GM23248 (cell line): ENCODE data around the gene DNAJC1. TPM values are rescaled to one million over a fixed set of nuclear protein-coding genes. Genes with fewer than 3 reads are reported as not detected.

Source experiments
- DNase-seq: peaks from one replicate; pipeline ENCODE4 v3.0.0-alpha.2; 2015
- H2AFZ ChIP-seq: fragments of 200-600 bp; sonication (generic); 2 replicates; pipeline ENCODE4 v1.6.1; 2016; ENCODE audit warnings: antibody characterized with exemption
- H3F3A ChIP-seq: fragments of 200-600 bp; sonication (generic); 2 replicates; pipeline ENCODE4 v1.6.1; 2016; ENCODE audit warnings: mild to moderate bottlenecking, antibody characterized with exemption, mixed run types; ENCODE audit not compliant: insufficient read depth
- H3K27ac ChIP-seq: fragments of 200-600 bp; sonication (generic); 2 replicates; pipeline ENCODE4 v1.5.1; 2016; ENCODE audit warnings: mild to moderate bottlenecking
- H3K27me3 ChIP-seq: fragments of 200-600 bp; sonication (generic); replicated peaks from 2 replicates; pipeline ENCODE4 v1.6.1; 2016; ENCODE audit warnings: mild to moderate bottlenecking; ENCODE audit not compliant: insufficient read depth
- H3K36me3 ChIP-seq: fragments of 200-600 bp; sonication (generic); 2 replicates; pipeline ENCODE4 v1.6.1; 2016; ENCODE audit warnings: low read depth, mild to moderate bottlenecking
- H3K4me1 ChIP-seq: fragments of 200-600 bp; sonication (generic); 2 replicates; pipeline ENCODE4 v1.6.1; 2016; ENCODE audit warnings: mild to moderate bottlenecking; ENCODE audit not compliant: insufficient read depth
- H3K4me2 ChIP-seq: fragments of 200-600 bp; sonication (generic); one replicate; pipeline ENCODE4 v1.6.1; 2016; ENCODE audit warnings: mild to moderate bottlenecking; ENCODE audit not compliant: unreplicated experiment
- H3K4me3 ChIP-seq: fragments of 200-600 bp; sonication (generic); 2 replicates; pipeline ENCODE4 v1.5.1; 2016; ENCODE audit warnings: mild to moderate bottlenecking
- H3K79me2 ChIP-seq: fragments of 200-600 bp; sonication (generic); 2 replicates; pipeline ENCODE4 v1.6.1; 2016; ENCODE audit warnings: mild to moderate bottlenecking; ENCODE audit not compliant: insufficient read depth
- H3K9ac ChIP-seq: fragments of 200-600 bp; sonication (generic); 2 replicates; pipeline ENCODE4 v1.6.1; 2016; ENCODE audit warnings: mild to moderate bottlenecking
- H3K9me2 ChIP-seq: fragments of 200-600 bp; sonication (generic); 2 replicates; pipeline ENCODE4 v1.6.1; 2016; ENCODE audit warnings: mixed run types, mild to moderate bottlenecking, moderate library complexity; ENCODE audit not compliant: insufficient read depth
- H3K9me3 ChIP-seq: fragments of 200-600 bp; sonication (generic); one replicate; pipeline ENCODE4 v1.6.1; 2017; ENCODE audit warnings: low read depth
- H4K20me1 ChIP-seq: fragments of 200-600 bp; sonication (generic); 2 replicates; pipeline ENCODE4 v1.6.0; 2016; ENCODE audit not compliant: insufficient read depth
- EZH2 ChIP-seq: fragments of 200-600 bp; sonication (generic); IDR thresholded peaks from 2 replicates; pipeline ENCODE4 v1.6.1; 2018; ENCODE audit warnings: antibody characterized with exemption, mild to moderate bottlenecking; ENCODE audit not compliant: insufficient read depth, poor library complexity, severe bottlenecking
- EZH2phosphoT487 ChIP-seq: fragments of 200-600 bp; sonication (generic); IDR thresholded peaks from 2 replicates; pipeline ENCODE4 v1.6.1; 2018; ENCODE audit warnings: antibody characterized with exemption, moderate library complexity, mild to moderate bottlenecking, low read depth; ENCODE audit not compliant: insufficient read depth
- WGBS, 2 experiments: methylation state at CpG; one replicate each; pipeline ENCODE4 v1.1.6; 2015 to 2017; ENCODE audit warnings: low lambda C conversion rate in 2 of 2, low coverage in 1 of 2; ENCODE audit errors: missing lambda C conversion rate in 2 of 2; 5-methylcytosine and 5-hydroxymethylcytosine counted together
- in situ Hi-C: fragments of 300-500 bp; cut with MboI; formaldehyde crosslinking; loops from 2 replicates; pipeline ENCODE4 v1.15.0; 2020
- polyA plus RNA-seq: library from polyadenylated mRNA; unstranded; fragments of >200 nt; fragmentation: Nextera tagmentation; extraction: Ambion mirVana; gene quantifications from 2 replicates; pipeline ENCODE4 v1.2.1, GENCODE V29; 2016
- total RNA-seq: library from RNA; depleted of rRNA; stranded (reverse); fragments of >200 nt; shearing (Covaris generic); gene quantifications from 2 replicates; pipeline ENCODE4 v1.2.3, GENCODE V29; 2014

The DNAJC1 gene
- total and polyA plus RNA-seq, 2 experiments from 2014 or later, result 50.9 to 63.9 TPM

GRCh38 chr10:21929070-21929469 is 74.5 kb downstream of the DNAJC1 start:
- Histone ChIP-seq H4K20me1 (no peaks in the 10 kb centered on the region), H3F3A (peaks cover 32% of the 10 kb centered on the region), H3K27ac (no peak overlapping the region), H3K9me3 (no peaks in the 10 kb centered on the region), H3K79me2 (peaks cover 62% of the 10 kb centered on the region), H3K4me2 (no peak overlapping the region), H3K36me3 (no peaks in the 10 kb centered on the region), H3K27me3 (no peaks in the 10 kb centered on the region), H2AFZ (no peak overlapping the region), H3K9me2 (no peaks in the 10 kb centered on the region), H3K4me1 (peaks cover 37% of the 10 kb centered on the region), H3K4me3 (no peak overlapping the region), H3K9ac (no peak overlapping the region)
- no peak for DNase-seq
- WGBS, 2 experiments, result 96 to 100% methylated on average over 2 of the region's 2 CpGs
- in situ Hi-C loops, result loop anchor here (25.0 kb wide), 1 partner anchor 392 kb away; the partner anchor contains the start of genes MLLT10 and SKIDA1
- TF ChIP-seq EZH2phosphoT487 (no peak), EZH2 (no peak)

- Histone ChIP-seq H3K27ac (peak overlapping the region; percentile 60), H3K9me3 (no peaks in the 10 kb centered on the region), H2AFZ (no peak overlapping the region), H3K79me2 (peaks cover 49% of the 10 kb centered on the region), H3K4me1 (peaks cover 37% of the 10 kb centered on the region), H3K9me2 (no peaks in the 10 kb centered on the region), H3K9ac (peak overlapping the region; percentile 25), H3F3A (peaks cover 32% of the 10 kb centered on the region), H3K36me3 (no peaks in the 10 kb centered on the region), H3K4me2 (peak overlapping the region; percentile 82), H4K20me1 (no peaks in the 10 kb centered on the region), H3K27me3 (no peaks in the 10 kb centered on the region), H3K4me3 (peak overlapping the region; percentile 50)
- 73 to 74% methylated on average over 4 of the region's 4 CpGs for WGBS, 2 experiments
- in situ Hi-C loops, result loop anchor here (25.0 kb wide), 1 partner anchor 390 kb away; the partner anchor contains the start of genes MLLT10 and SKIDA1
- DNase-seq, result peak; percentile 63
- TF ChIP-seq EZH2 (no peak), EZH2phosphoT487 (no peak)
Measured at GRCh38 chr10:21927631-21928353, 75.7 kb downstream of the DNAJC1 start.

GRCh38 chr10:21926949-21927348 is 76.6 kb downstream of the DNAJC1 start:
- TF ChIP-seq EZH2phosphoT487, result no peak
- no peak for TF ChIP-seq EZH2
- H3K4me2 ChIP-seq, result peak overlapping the region; percentile 82
- no peaks in the 10 kb centered on the region for H3K9me2 ChIP-seq
- no peak overlapping the region for H2AFZ ChIP-seq
- peaks cover 41% of the 10 kb centered on the region for H3K79me2 ChIP-seq
- H3K27ac ChIP-seq, result peak overlapping the region; percentile 60
- no peaks in the 10 kb centered on the region for H3K36me3 ChIP-seq
- WGBS, 2 experiments, result 0 to 2% methylated on average over 2 of the region's 2 CpGs
- peak; percentile 93 for DNase-seq
- no peaks in the 10 kb centered on the region for H3K27me3 ChIP-seq
- in situ Hi-C loops, result loop anchor here (25.0 kb wide), 1 partner anchor 390 kb away; the partner anchor contains the start of genes MLLT10 and SKIDA1
- peaks cover 37% of the 10 kb centered on the region for H3K4me1 ChIP-seq
- H3F3A ChIP-seq, result peaks cover 32% of the 10 kb centered on the region
- no peaks in the 10 kb centered on the region for H3K9me3 ChIP-seq
- H3K4me3 ChIP-seq, result peak overlapping the region; percentile 50
- peak overlapping the region; percentile 25 for H3K9ac ChIP-seq
- H4K20me1 ChIP-seq, result no peaks in the 10 kb centered on the region

- in situ Hi-C loops, result loop anchor here (25.0 kb wide), 1 partner anchor 389 kb away; the partner anchor contains the start of genes MLLT10 and SKIDA1
- peaks cover 32% of the 10 kb centered on the region for H3F3A ChIP-seq
- TF ChIP-seq EZH2, result no peak
- TF ChIP-seq EZH2phosphoT487, result no peak
- H3K9ac ChIP-seq, result peak overlapping the region; percentile 0; the same call in 1 of the 2 replicates
- no peaks in the 10 kb centered on the region for H4K20me1 ChIP-seq
- H3K4me3 ChIP-seq, result peak overlapping the region; percentile 50
- no peaks in the 10 kb centered on the region for H3K36me3 ChIP-seq
- H3K4me2 ChIP-seq, result peak overlapping the region; percentile 82
- no peaks in the 10 kb centered on the region for H3K9me2 ChIP-seq
- H3K27me3 ChIP-seq, result no peaks in the 10 kb centered on the region
- H3K27ac ChIP-seq, result peak overlapping the region; percentile 60
- H2AFZ ChIP-seq, result no peak overlapping the region
- peaks cover 36% of the 10 kb centered on the region for H3K79me2 ChIP-seq
- no peaks in the 10 kb centered on the region for H3K9me3 ChIP-seq
- peak; percentile 38 for DNase-seq
- H3K4me1 ChIP-seq, result peaks cover 37% of the 10 kb centered on the region
Measured at GRCh38 chr10:21926358-21926925, 77.1 kb downstream of the DNAJC1 start.
